Endothelial cell of umbilical vein (primary cell): Measurements from ENCODE around the gene BIRC3. TPM values are rescaled to one million over a fixed set of nuclear protein-coding genes. Genes with fewer than 3 reads are reported as not detected.

Source experiments
- BruUV-seq: library from RNA; stranded (reverse); fragments of 400-500 nt; replicated peaks from 2 replicates; lab custom pipeline; 2021; lab: Mats Ljungman, UMichigan
- CTCF ChIA-PET: fragments of 300-600, 350-600 bp; sonication (Branson Sonifier 250); formaldehyde crosslinking; loops from one replicate; lab custom pipeline; 2021; ENCODE audit warnings: antibody characterized with exemption, inconsistent platforms; lab: Charles Lee
- POLR2A ChIA-PET: fragments of 300-600, 350-600 bp; sonication (Branson Sonifier 250); formaldehyde crosslinking; loops from one replicate; lab custom pipeline; 2021; ENCODE audit warnings: antibody characterized with exemption, inconsistent platforms; lab: Charles Lee
- DNase-seq: peaks from one replicate; pipeline ENCODE4 v3.0.0-alpha.2; 2011; ENCODE audit warnings: low read depth, low spot score
- FAIRE-seq: peaks from 2 replicates; lab custom pipeline; 2011; peaks lifted over from hg19 to GRCh38; lab: Jason Lieb, UNC
- H2AFZ ChIP-seq: 2 replicates; pipeline ENCODE4 v1.6.0; 2012; ENCODE audit warnings: low read depth, low read length, control low read depth, inconsistent platforms
- H3K27ac ChIP-seq: 2 replicates; pipeline ENCODE4 v1.5.1; 2011; ENCODE audit warnings: low read depth, mild to moderate bottlenecking, control low read depth, low read length, moderate library complexity; ENCODE audit not compliant: insufficient read depth
- H3K27me3 ChIP-seq, 2 experiments: 2 replicates each; pipeline versions ENCODE4 v1.6.0 to v1.6.1; 2011; ENCODE audit warnings: low read length in 2 of 2, mixed read lengths in 1 of 2; ENCODE audit not compliant: control insufficient read depth in 2 of 2, insufficient read depth in 2 of 2
- H3K36me3 ChIP-seq, 2 experiments: 2 replicates in 1 of 2; 3 replicates in 1 of 2; pipeline ENCODE4 v1.5.1; 2011; ENCODE audit warnings: low read length in 2 of 2, mild to moderate bottlenecking in 1 of 2, moderate library complexity in 1 of 2; ENCODE audit not compliant: control insufficient read depth in 2 of 2, insufficient read depth in 2 of 2; ENCODE audit errors: extremely low read depth in 1 of 2
- H3K4me1 ChIP-seq: 3 replicates; pipeline ENCODE4 v1.5.1; 2011; ENCODE audit warnings: mild to moderate bottlenecking, low read length; ENCODE audit not compliant: control insufficient read depth, insufficient read depth; ENCODE audit errors: extremely low read depth
- H3K4me2 ChIP-seq: 2 replicates; pipeline ENCODE4 v1.6.1; 2011; ENCODE audit warnings: low read length, control low read depth, mixed read lengths; ENCODE audit not compliant: insufficient read depth
- H3K4me3 ChIP-seq, 3 experiments: fragments of 200-600 bp in 1 of 3; sonication (generic), shearing (Covaris generic) in 1 of 3; replicated peaks in 1 of 3; 2 replicates each; pipeline ENCODE4 v1.5.1; 2011 to 2016; ENCODE audit warnings: control low read depth in 3 of 3, low read length in 3 of 3, mild to moderate bottlenecking in 2 of 3, inconsistent platforms in 1 of 3, low read depth in 1 of 3, moderate library complexity in 1 of 3; ENCODE audit not compliant: insufficient read depth in 1 of 3
- H3K79me2 ChIP-seq: 2 replicates; pipeline ENCODE4 v1.6.0; 2012; ENCODE audit warnings: low read length, inconsistent platforms; ENCODE audit not compliant: control insufficient read depth, insufficient read depth
- H3K9ac ChIP-seq: replicated peaks from 2 replicates; pipeline ENCODE3; 2011; ENCODE audit warnings: low read length, control low read depth; ENCODE audit not compliant: insufficient read depth; ENCODE audit errors: extremely low read depth
- H3K9me1 ChIP-seq: replicated peaks from 3 replicates; pipeline ENCODE4 v1.6.0; 2011; ENCODE audit warnings: mild to moderate bottlenecking, low read length; ENCODE audit not compliant: control insufficient read depth, insufficient read depth; ENCODE audit errors: extremely low read depth
- H3K9me3 ChIP-seq: replicated peaks from 2 replicates; pipeline ENCODE4 v1.5.1; 2012; ENCODE audit warnings: low read length, inconsistent platforms; ENCODE audit not compliant: control insufficient read depth, insufficient read depth
- H4K20me1 ChIP-seq: replicated peaks from 2 replicates; pipeline ENCODE3; 2011; ENCODE audit warnings: mild to moderate bottlenecking, low read length; ENCODE audit not compliant: control insufficient read depth, insufficient read depth; ENCODE audit errors: extremely low read depth
- CTCF ChIP-seq, 2 donors: IDR thresholded peaks; 1 replicate in 1 of 2; 2 replicates in 1 of 2; pipeline ENCODE4 v1.5.1; 2011; ENCODE audit warnings: low read length in 2 of 2, mild to moderate bottlenecking in 2 of 2, moderate library complexity in 2 of 2, control low read depth in 1 of 2, inconsistent platforms in 1 of 2, low read depth in 1 of 2; ENCODE audit not compliant: insufficient read depth in 1 of 2; ENCODE audit errors: extremely low read depth in 1 of 2
- JUN ChIP-seq: IDR thresholded peaks from 2 replicates; pipeline ENCODE4 v1.6.1; 2011; ENCODE audit warnings: borderline replicate concordance, low read depth; ENCODE audit not compliant: insufficient read length, insufficient read depth
- POLR2AphosphoS5 ChIP-seq: IDR thresholded peaks from 2 replicates; pipeline ENCODE4 v1.6.1; 2012; ENCODE audit warnings: low read depth, mild to moderate bottlenecking, control low read depth, low read length, moderate library complexity; ENCODE audit not compliant: insufficient read depth
- dilution Hi-C: fragments of 300-500 bp; cut with MboI; formaldehyde crosslinking; loops from one replicate; pipeline ENCODE4 v1.15.0; 2019; ENCODE audit warnings: low sequenced_read_pairs; ENCODE audit not compliant: extremely low pct_ligation_motif_present
- intact Hi-C: fragments of 100-400 bp; cut with micrococcal nuclease; formaldehyde crosslinking; loops from one replicate; pipeline ENCODE4 v1.10.0; 2022
- polyA plus RNA-seq, 4 experiments: library from polyadenylated mRNA; depleted of rRNA in 3 of 4; stranded (reverse) in 3 of 4; unstranded in 1 of 4; fragments of >200 nt; gene quantifications; 2 replicates each; pipeline versions ENCODE4 v1.2.1 to v1.2.3, GENCODE V29; 2011 to 2012; ENCODE audit warnings: missing spikeins in 1 of 4
- total RNA-seq: library from RNA; stranded (reverse); gene quantifications from 2 replicates; pipeline ENCODE4 v1.2.3, GENCODE V29; 2021

Gene BIRC3
- total and polyA plus RNA-seq, 2 donors (not counting 3 experiments of a cell fraction or from before 2014, with no cell fraction given) = 0.28 to 1.4 TPM

GRCh38 chr11:102309621-102310541, 7.4 kb upstream of the BIRC3 start:
- POLR2A ChIA-PET = no interaction called here
- no peaks in the 10 kb centered on the region for H3K4me1 ChIP-seq
- no peaks in the 10 kb centered on the region for H3K9me1 ChIP-seq
- H3K36me3 ChIP-seq = no peaks in the 10 kb centered on the region
- TF ChIP-seq CTCF (IDR thresholded peaks at IDR 0.05; ENCODE audit: extremely low read depth in 1 of 2, insufficient read depth in 1 of 2, low read depth in 1 of 2, low read length in 2 of 2) (peak in 1 of 2 donors; percentile 7), JUN (no peak), POLR2AphosphoS5 (no peak)
- H3K79me2 ChIP-seq = no peaks in the 10 kb centered on the region
- H3K4me2 ChIP-seq = no peak overlapping the region
- intact Hi-C loops = no loop called here
- no peaks in the 10 kb centered on the region for H4K20me1 ChIP-seq
- DNase-seq (no peak), FAIRE-seq (no peak)
- peaks cover 8 to 11% of the 10 kb centered on the region in 2 experiments for H3K27me3 ChIP-seq
- no TSS peak for BruUV-seq
- no peak overlapping the region for H3K27ac ChIP-seq
- CTCF ChIA-PET = interaction anchor here (1.6 kb wide), 1 partner anchor 16 kb away, joined by 3 read pairs; no protein-coding TSS in a partner anchor
- no peaks in the 10 kb centered on the region for H3K9me3 ChIP-seq
- H3K4me3 ChIP-seq = no peak overlapping the region
- dilution Hi-C loops = no loop called here
- no peak overlapping the region for H3K9ac ChIP-seq
- no peak overlapping the region for H2AFZ ChIP-seq
